ENCODE measurements around the gene TICRR.

Gene TICRR

DNA sequence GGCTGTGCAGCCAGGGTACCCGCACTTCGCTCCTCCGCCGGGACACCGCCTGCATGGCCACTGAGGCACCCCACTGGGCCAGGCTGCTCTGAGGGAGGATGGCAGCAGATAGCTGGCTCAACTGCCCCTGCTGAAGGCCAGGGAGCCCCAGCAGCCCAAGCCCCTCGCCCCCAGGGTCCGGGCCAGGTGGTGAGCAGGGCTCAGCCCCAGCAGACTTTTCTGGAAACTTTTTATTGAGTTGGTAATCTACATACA is 92.4 kb downstream of the TICRR start:
- CTCF ChIA-PET = interaction anchor here (1.6 kb wide), 1 partner anchor 22 kb away, joined by 4 read pairs; no protein-coding TSS in a partner anchor
- POLR2A ChIA-PET (ENCODE audit: low non-redundant PET) = no interaction called here
- TF ChIP-seq, protein P1, sequence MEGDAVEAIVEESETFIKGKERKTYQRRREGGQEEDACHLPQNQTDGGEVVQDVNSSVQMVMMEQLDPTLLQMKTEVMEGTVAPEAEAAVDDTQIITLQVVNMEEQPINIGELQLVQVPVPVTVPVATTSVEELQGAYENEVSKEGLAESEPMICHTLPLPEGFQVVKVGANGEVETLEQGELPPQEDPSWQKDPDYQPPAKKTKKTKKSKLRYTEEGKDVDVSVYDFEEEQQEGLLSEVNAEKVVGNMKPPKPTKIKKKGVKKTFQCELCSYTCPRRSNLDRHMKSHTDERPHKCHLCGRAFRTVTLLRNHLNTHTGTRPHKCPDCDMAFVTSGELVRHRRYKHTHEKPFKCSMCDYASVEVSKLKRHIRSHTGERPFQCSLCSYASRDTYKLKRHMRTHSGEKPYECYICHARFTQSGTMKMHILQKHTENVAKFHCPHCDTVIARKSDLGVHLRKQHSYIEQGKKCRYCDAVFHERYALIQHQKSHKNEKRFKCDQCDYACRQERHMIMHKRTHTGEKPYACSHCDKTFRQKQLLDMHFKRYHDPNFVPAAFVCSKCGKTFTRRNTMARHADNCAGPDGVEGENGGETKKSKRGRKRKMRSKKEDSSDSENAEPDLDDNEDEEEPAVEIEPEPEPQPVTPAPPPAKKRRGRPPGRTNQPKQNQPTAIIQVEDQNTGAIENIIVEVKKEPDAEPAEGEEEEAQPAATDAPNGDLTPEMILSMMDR (conservative IDR thresholded peaks at IDR 0.05; ENCODE audit: low read depth) = no peak
- no peak for DNase-seq (ENCODE audit: low spot score)
- no peak overlapping the region for H3K27ac ChIP-seq

DNA sequence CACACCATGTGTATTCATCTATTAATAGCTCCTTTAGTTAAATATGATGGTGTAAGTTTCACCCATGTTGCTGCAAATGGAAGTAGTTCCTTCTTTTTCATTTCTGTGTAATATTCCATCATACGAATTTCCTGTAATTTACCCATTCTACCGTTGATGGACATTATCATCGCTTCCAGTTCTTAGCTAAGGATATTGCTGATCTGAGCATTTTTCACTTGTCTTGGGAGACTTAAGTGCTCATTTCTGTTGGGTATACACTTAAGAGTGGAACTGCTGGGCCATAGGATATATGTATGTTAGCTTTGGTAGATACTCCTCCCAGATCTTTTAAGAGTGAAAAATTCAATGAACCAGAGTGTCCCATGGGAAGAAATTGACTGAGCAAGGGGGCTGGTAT is 92.9 kb downstream of the TICRR start:
- TF ChIP-seq, protein P1 (conservative IDR thresholded peaks at IDR 0.05; ENCODE audit: low read depth) = no peak
- ChIA-PET POLR2A (ENCODE audit: low non-redundant PET) (no interaction called here), CTCF (interaction anchor here (0.5 to 1.6 kb wide), 3 partner anchors 22 to 114 kb away, joined by 3 to 6 read pairs (median 4); no protein-coding TSS in a partner anchor)
- no peak for DNase-seq (ENCODE audit: low spot score)
- no peak overlapping the region for H3K27ac ChIP-seq

DNA sequence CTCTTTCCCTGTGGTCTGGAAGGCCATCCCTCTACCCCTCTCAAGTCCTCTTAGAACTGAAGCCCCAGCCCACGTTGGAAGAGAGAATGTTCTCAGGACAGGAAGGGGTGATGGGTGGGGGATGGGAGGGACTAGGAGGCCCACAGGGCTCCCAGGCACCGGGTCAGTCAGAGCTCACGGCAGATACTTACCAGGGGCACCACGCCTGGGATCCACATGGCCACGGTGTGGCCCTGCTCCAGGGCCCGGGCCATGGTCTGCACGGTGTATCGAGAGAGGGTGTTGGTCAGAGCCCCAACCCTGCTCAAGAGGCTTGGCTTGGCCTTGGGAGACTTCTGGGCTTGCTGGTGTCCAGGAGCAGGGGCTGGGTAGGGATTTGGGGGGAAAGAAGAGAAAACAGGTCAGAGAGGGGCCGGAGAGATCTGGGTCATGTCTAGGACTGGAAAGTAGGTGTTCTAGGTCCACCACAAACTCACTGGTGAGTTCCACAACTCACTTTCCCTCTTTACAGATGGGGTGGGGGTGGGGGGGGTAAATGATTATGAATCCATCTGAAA is 94.1 kb downstream of the TICRR start:
- ChIA-PET CTCF (no interaction called here), POLR2A (ENCODE audit: low non-redundant PET) (no interaction called here)
- no peak for DNase-seq (ENCODE audit: low spot score)
- H3K27ac ChIP-seq = no peak overlapping the region
- TF ChIP-seq, protein P1 (conservative IDR thresholded peaks at IDR 0.05; ENCODE audit: low read depth) = no peak

DNA sequence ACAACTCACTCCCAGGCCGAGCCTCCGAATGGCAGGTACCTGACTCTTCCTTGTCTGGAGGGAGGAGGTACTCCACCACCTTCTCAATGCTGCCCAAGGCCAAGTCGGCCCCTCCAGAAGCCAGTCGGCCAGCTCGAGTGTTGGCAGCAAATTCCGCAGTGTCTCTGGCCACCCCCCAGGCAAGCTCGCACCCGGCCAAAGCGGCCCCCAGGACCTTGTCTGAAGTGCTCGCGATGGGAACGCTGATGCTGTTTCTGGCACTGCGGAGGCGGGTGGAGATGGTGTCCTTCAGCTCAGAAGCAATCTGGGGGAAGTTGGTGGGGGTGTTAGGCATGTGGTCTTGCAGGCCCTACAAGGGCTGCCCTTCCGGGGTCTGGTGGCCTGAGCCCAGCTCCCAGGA is 94.7 kb downstream of the TICRR start:
- H3K27ac ChIP-seq = no peak overlapping the region
- CTCF ChIA-PET = no interaction called here
- TF ChIP-seq, protein P1 (conservative IDR thresholded peaks at IDR 0.05; ENCODE audit: low read depth) = no peak

DNA sequence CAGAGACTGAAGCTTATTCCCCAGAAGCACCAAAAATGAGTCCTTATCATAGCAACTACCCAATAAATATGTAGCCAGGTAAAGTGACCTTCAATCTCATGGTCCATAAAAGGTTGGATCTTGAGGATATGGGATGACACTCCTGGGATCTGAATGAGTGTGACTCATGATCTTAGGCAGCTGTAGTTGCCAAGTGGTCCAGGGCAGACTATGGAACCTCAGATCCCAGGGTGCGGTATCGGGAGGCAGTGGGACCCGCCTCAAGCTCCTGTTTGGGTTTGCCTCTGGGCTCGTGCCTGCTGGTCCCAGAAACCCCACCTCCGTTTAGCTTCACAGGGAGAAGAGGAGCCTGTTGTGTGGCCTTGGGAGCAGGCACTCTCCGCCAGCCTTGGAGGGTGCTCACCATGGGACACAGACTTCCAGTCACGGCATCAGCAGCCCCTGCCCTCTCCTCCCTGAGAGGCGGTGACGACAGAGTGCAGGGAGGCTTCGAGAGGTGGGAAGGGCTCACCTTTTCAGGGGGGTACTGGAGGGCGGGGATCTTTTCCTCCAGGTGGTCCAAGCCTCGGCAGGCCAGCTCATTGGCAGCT is 95.8 kb downstream of the TICRR start:
- TF ChIP-seq, protein P1 (conservative IDR thresholded peaks at IDR 0.05; ENCODE audit: low read depth) = no peak
- DNase-seq (ENCODE audit: low spot score) = no peak
- POLR2A ChIA-PET (ENCODE audit: low non-redundant PET) = no interaction called here
- no peak overlapping the region for H3K27ac ChIP-seq
- CTCF ChIA-PET = interaction anchor here (0.6 kb wide), 1 partner anchor 403 kb away, joined by 3 read pairs; no protein-coding TSS in a partner anchor

More for the DNA sequence above, 94.7 kb downstream of the TICRR start:
- POLR2A ChIA-PET (ENCODE audit: low non-redundant PET) = no interaction called here
- DNase-seq (ENCODE audit: low spot score) = no peak

DNA sequence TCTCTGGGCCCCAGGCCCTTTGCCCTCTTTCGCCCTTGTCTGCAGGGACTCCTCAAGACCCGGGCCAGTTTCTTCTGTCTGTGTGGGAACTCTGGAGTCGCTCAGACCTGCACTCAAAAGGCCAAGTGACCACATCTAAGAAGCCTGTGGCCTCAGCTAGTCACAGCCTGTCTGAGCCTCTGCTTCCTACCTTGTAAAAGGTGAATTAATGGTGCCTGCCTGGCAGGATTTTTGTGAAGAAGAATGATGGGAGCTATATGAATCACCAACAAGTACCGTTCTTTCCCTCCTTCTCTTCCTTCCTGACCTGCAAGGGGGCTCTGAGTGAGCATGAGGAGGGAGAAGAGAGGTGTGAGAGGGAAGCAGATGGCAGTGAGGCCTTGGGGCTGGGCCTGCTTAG is 96.4 kb downstream of the TICRR start:
- ChIA-PET CTCF (interaction anchor here (0.6 to 0.7 kb wide), 4 partner anchors 16 to 403 kb away, joined by 3 read pairs; no protein-coding TSS in a partner anchor), POLR2A (ENCODE audit: low non-redundant PET) (no interaction called here)
- TF ChIP-seq, protein P1 (conservative IDR thresholded peaks at IDR 0.05; ENCODE audit: low read depth) = no peak

More for the DNA sequence above, 96.4 kb downstream of the TICRR start:
- no peak for DNase-seq (ENCODE audit: low spot score)
- H3K27ac ChIP-seq = no peak overlapping the region

All from RWPE1 (cell line).